B cell (primary cell): Measurements from ENCODE around the gene MRPS27.

Source experiments
- EZH2 ChIP-seq: IDR thresholded peaks from 2 replicates; pipeline ENCODE4 v1.6.1; 2012; ENCODE audit warnings: borderline replicate concordance, low read depth, mild to moderate bottlenecking, moderate library complexity, low read length; ENCODE audit not compliant: insufficient read depth, poor library complexity, severe bottlenecking
- TF ChIP-seq, protein P1 (sequence below): fragments of 200-600 bp; IDR thresholded peaks from one replicate; pipeline ENCODE4 v1.8.0; 2022; ENCODE audit warnings: antibody characterized with exemption, mild to moderate bottlenecking

DNA sequence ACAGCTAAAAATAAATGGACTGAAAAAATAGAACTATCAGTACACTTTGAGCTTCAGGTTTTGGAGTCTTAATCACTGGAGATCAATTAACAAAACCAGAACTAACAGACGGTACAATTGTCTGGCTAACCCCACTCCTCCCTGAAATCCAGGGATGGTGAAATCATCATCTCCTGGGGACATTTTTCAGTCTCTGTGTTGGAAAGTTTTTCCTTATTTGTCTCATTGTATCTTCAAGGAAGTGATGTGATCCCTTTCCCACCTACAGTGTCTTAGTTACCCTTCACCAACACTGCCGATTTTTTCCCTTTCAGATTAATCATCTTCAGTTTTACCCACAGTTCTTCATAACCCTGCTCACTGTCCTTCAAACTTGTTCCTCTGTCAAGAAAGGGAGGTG, 130.9 kb downstream of the MRPS27 start:
- TF ChIP-seq, protein P1, sequence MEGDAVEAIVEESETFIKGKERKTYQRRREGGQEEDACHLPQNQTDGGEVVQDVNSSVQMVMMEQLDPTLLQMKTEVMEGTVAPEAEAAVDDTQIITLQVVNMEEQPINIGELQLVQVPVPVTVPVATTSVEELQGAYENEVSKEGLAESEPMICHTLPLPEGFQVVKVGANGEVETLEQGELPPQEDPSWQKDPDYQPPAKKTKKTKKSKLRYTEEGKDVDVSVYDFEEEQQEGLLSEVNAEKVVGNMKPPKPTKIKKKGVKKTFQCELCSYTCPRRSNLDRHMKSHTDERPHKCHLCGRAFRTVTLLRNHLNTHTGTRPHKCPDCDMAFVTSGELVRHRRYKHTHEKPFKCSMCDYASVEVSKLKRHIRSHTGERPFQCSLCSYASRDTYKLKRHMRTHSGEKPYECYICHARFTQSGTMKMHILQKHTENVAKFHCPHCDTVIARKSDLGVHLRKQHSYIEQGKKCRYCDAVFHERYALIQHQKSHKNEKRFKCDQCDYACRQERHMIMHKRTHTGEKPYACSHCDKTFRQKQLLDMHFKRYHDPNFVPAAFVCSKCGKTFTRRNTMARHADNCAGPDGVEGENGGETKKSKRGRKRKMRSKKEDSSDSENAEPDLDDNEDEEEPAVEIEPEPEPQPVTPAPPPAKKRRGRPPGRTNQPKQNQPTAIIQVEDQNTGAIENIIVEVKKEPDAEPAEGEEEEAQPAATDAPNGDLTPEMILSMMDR, result no peak
- no peak for TF ChIP-seq EZH2
